Measurements from ENCODE around the gene VWA5B2. TPM values are rescaled to one million over a fixed set of nuclear protein-coding genes. Genes with fewer than 3 reads are reported as not detected.
A peak's percentile ranks its signal among the peaks of the same experiment; 100 is the strongest.

Gene VWA5B2
- total RNA-seq, 1 donor from 2014 or later, result not detected

- no peak overlapping the region for H3K4me3 ChIP-seq (ENCODE audit: low read depth, low read length)
- H3K36me3 ChIP-seq (ENCODE audit: control insufficient read depth, insufficient read depth, low read length), result no peaks in the 10 kb centered on the region
- no peak for TF ChIP-seq CTCF (IDR thresholded peaks at IDR 0.05; ENCODE audit: insufficient read depth, low read length, poor library complexity, severe bottlenecking)
- H3K27me3 ChIP-seq (ENCODE audit: control insufficient read depth, insufficient read depth, low read length), result peaks cover 46% of the 10 kb centered on the region
- no peak for DNase-seq (ENCODE audit: low read depth)
Measured at GRCh38 chr3:184233127-184233843, 3.9 kb downstream of the VWA5B2 start.

DNA sequence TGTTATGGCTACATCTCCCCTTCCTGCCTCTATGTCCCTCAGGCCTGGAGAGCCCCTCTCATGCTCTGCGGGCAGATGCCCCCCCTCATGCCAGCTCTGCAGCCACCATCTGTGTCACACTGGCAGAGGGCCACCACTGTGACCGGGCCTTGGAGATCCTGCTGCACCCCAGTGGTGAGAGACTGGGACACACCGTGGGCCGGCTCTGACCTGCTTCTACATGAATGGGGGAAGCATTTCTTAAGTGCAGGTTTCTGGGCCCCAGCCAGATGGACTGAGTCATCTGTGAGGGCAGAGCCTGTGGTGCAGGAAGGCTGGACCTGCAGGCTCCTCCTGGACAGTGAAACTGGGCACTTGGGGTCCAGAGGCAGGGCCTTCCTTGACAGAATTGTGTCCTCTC lies 4.8 kb downstream of the VWA5B2 start:
- peak; percentile 79 for DNase-seq (ENCODE audit: low read depth)
- H3K4me3 ChIP-seq (ENCODE audit: low read depth, low read length), result no peak overlapping the region

GRCh38 chr3:184234671-184235380 lies 5.4 kb downstream of the VWA5B2 start:
- H3K27me3 ChIP-seq (ENCODE audit: control insufficient read depth, insufficient read depth, low read length), result peaks cover 31% of the 10 kb centered on the region
- DNase-seq (ENCODE audit: low read depth), result no peak
- TF ChIP-seq CTCF (IDR thresholded peaks at IDR 0.05; ENCODE audit: insufficient read depth, low read length, poor library complexity, severe bottlenecking), result no peak
- H3K36me3 ChIP-seq (ENCODE audit: control insufficient read depth, insufficient read depth, low read length), result no peaks in the 10 kb centered on the region
- no peak overlapping the region for H3K4me3 ChIP-seq (ENCODE audit: low read depth, low read length)

More for the DNA sequence above, 4.8 kb downstream of the VWA5B2 start:
- H3K27me3 ChIP-seq (ENCODE audit: control insufficient read depth, insufficient read depth, low read length), result peaks cover 36% of the 10 kb centered on the region
- peak; percentile 21 for TF ChIP-seq CTCF (IDR thresholded peaks at IDR 0.05; ENCODE audit: insufficient read depth, low read length, poor library complexity, severe bottlenecking)
- no peaks in the 10 kb centered on the region for H3K36me3 ChIP-seq (ENCODE audit: control insufficient read depth, insufficient read depth, low read length)

GRCh38 chr3:184235381-184236032 lies 6.1 kb downstream of the VWA5B2 start:
- no peak for DNase-seq (ENCODE audit: low read depth)
- H3K36me3 ChIP-seq (ENCODE audit: control insufficient read depth, insufficient read depth, low read length), result no peaks in the 10 kb centered on the region
- peaks cover 24% of the 10 kb centered on the region for H3K27me3 ChIP-seq (ENCODE audit: control insufficient read depth, insufficient read depth, low read length)
- TF ChIP-seq CTCF (IDR thresholded peaks at IDR 0.05; ENCODE audit: insufficient read depth, low read length, poor library complexity, severe bottlenecking), result no peak
- no peak overlapping the region for H3K4me3 ChIP-seq (ENCODE audit: low read depth, low read length)

DNA sequence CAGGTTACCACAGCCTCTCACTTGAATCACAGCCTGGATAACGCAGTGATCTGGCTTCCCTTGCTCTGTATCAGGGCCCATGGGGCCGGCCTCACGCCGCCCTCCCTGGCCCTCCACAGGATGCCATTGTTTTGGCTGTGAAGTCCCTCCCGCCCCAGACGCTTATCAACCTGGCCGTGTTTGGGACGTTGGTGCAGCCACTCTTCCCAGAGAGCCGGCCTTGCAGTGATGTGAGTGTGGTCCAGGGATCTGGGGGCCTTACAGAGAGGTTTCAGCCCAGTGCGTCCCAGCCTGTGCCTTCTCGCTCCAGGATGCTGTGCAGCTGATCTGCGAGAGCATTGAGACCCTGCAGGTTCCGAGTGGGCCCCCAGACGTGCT lies 6.6 kb downstream of the VWA5B2 start:
- DNase-seq (ENCODE audit: low read depth), result no peak

More for the DNA sequence above, 6.6 kb downstream of the VWA5B2 start:
- Histone ChIP-seq H3K4me3 (ENCODE audit: low read depth, low read length) (no peak overlapping the region), H3K27me3 (ENCODE audit: control insufficient read depth, insufficient read depth, low read length) (peaks cover 24% of the 10 kb centered on the region), H3K36me3 (ENCODE audit: control insufficient read depth, insufficient read depth, low read length) (no peaks in the 10 kb centered on the region)
- TF ChIP-seq CTCF (IDR thresholded peaks at IDR 0.05; ENCODE audit: insufficient read depth, low read length, poor library complexity, severe bottlenecking), result no peak
